HEK293 (cell line): ENCODE data around the gene GNAQ.

Experiments used
- CTCF ChIA-PET: fragments of 350-600 bp; formaldehyde crosslinking; extraction: SDS; loops from one replicate; lab custom pipeline; 2021; ENCODE audit warnings: antibody characterized with exemption; lab: Yijun Ruan, JAX
- POLR2A ChIA-PET: fragments of 300-600 bp; formaldehyde crosslinking; extraction: SDS; loops from one replicate; lab custom pipeline; 2020; ENCODE audit warnings: antibody characterized with exemption, inconsistent platforms; lab: Yijun Ruan, JAX
- H3K27ac ChIP-seq: fragments of 200-500 bp; sonication (Bioruptor generic); 2 replicates; pipeline ENCODE4 v1.5.1; 2014; ENCODE audit warnings: low read depth, low read length, control low read depth, inconsistent platforms; ENCODE audit errors: extremely low read depth
- H3K36me3 ChIP-seq, 2 experiments: fragments of 200-500 bp in 1 of 2; sonication (Bioruptor generic) in 1 of 2; 1 replicate in 1 of 2; 2 replicates in 1 of 2; pipeline ENCODE4 v1.5.1; 2014 to 2017; ENCODE audit warnings: inconsistent platforms in 2 of 2, low read length in 2 of 2; ENCODE audit not compliant: control insufficient read depth in 2 of 2, insufficient read depth in 1 of 2
- H3K4me1 ChIP-seq: fragments of 200-500 bp; sonication (Bioruptor generic); 2 replicates; pipeline ENCODE4 v1.5.1; 2014; ENCODE audit warnings: mild to moderate bottlenecking, low read length, inconsistent platforms; ENCODE audit not compliant: control insufficient read depth, insufficient read depth
- H3K4me3 ChIP-seq: 2 replicates; pipeline ENCODE4 v1.5.1; 2011; ENCODE audit warnings: low read depth, mild to moderate bottlenecking, control low read depth, low read length, moderate library complexity
- H3K9me3 ChIP-seq: fragments of 200-500 bp; sonication (Bioruptor generic); 2 replicates; pipeline ENCODE4 v1.5.1; 2014; ENCODE audit warnings: low read depth, low read length, inconsistent platforms; ENCODE audit not compliant: control insufficient read depth, insufficient read depth
- HOXA7 ChIP-seq: sonication (generic); formaldehyde crosslinking; IDR thresholded peaks from 2 replicates; pipeline ENCODE4 v1.8.1; 2022; ENCODE audit warnings: missing genetic modification reagents, borderline replicate concordance
- IKZF3 ChIP-seq: fragments of 450-650 bp; IDR thresholded peaks from 2 replicates; pipeline ENCODE4 v1.5.0; 2018; ENCODE audit warnings: missing biosample characterization, mild to moderate bottlenecking, missing genetic modification characterization, moderate library complexity
- MZF1 ChIP-seq: fragments of 450-650 bp; formaldehyde crosslinking; IDR thresholded peaks from 2 replicates; pipeline ENCODE4 v1.5.1; 2017; ENCODE audit warnings: missing biosample characterization, missing genetic modification characterization, borderline replicate concordance
- REST ChIP-seq: fragments of 450-650 bp; formaldehyde crosslinking; IDR thresholded peaks from 2 replicates; pipeline ENCODE4 v1.5.1; 2016; ENCODE audit warnings: missing biosample characterization, missing genetic modification characterization
- SALL2 ChIP-seq: fragments of 450-650 bp; formaldehyde crosslinking; IDR thresholded peaks from 2 replicates; pipeline ENCODE4 v1.5.0; 2017; ENCODE audit warnings: missing biosample characterization, mild to moderate bottlenecking, missing genetic modification characterization, borderline replicate concordance
- TSHZ1 ChIP-seq: fragments of 450-650 bp; formaldehyde crosslinking; IDR thresholded peaks from 2 replicates; pipeline ENCODE4 v1.5.1; 2016; ENCODE audit warnings: missing biosample characterization, missing genetic modification characterization, borderline replicate concordance
- ZBTB6 ChIP-seq: fragments of 450-650 bp; formaldehyde crosslinking; IDR thresholded peaks from 2 replicates; pipeline ENCODE4 v1.5.1; 2017; ENCODE audit warnings: missing biosample characterization, missing genetic modification characterization
- ZFP69B ChIP-seq: fragments of 450-650 bp; formaldehyde crosslinking; IDR thresholded peaks from 2 replicates; pipeline ENCODE4 v1.5.1; 2016; ENCODE audit warnings: missing biosample characterization, missing genetic modification characterization
- ZNF140 ChIP-seq: fragments of 450-650 bp; formaldehyde crosslinking; IDR thresholded peaks from 2 replicates; pipeline ENCODE4 v1.5.1; 2016; ENCODE audit warnings: missing biosample characterization, missing genetic modification characterization
- ZNF169 ChIP-seq: fragments of 450-650 bp; formaldehyde crosslinking; IDR thresholded peaks from 2 replicates; pipeline ENCODE4 v1.5.1; 2016; ENCODE audit warnings: missing biosample characterization, missing genetic modification characterization
- ZNF248 ChIP-seq: fragments of 450-650 bp; formaldehyde crosslinking; IDR thresholded peaks from 2 replicates; pipeline ENCODE4 v1.5.1; 2017; ENCODE audit warnings: missing biosample characterization, missing genetic modification characterization
- ZNF341 ChIP-seq: fragments of 450-650 bp; formaldehyde crosslinking; IDR thresholded peaks from 2 replicates; pipeline ENCODE4; 2016; ENCODE audit warnings: low read depth, missing biosample characterization, missing genetic modification characterization
- ZNF350 ChIP-seq: fragments of 450-650 bp; formaldehyde crosslinking; IDR thresholded peaks from 2 replicates; pipeline ENCODE4 v1.5.0; 2017; ENCODE audit warnings: missing biosample characterization, mild to moderate bottlenecking, missing genetic modification characterization
- ZNF391 ChIP-seq: fragments of 450-650 bp; formaldehyde crosslinking; IDR thresholded peaks from 2 replicates; pipeline ENCODE4 v1.5.1; 2016; ENCODE audit warnings: low read depth, missing biosample characterization, missing genetic modification characterization, borderline replicate concordance
- ZNF530 ChIP-seq: fragments of 450-650 bp; formaldehyde crosslinking; IDR thresholded peaks from 2 replicates; pipeline ENCODE4 v1.5.1; 2016; ENCODE audit warnings: low read depth, missing biosample characterization, missing genetic modification characterization
- ZNF549 ChIP-seq: fragments of 450-650 bp; IDR thresholded peaks from 2 replicates; pipeline ENCODE4 v1.5.1; 2018; ENCODE audit warnings: missing biosample characterization, missing genetic modification characterization, mild to moderate bottlenecking, inconsistent platforms, moderate library complexity
- ZNF561 ChIP-seq: fragments of 450-650 bp; IDR thresholded peaks from 2 replicates; pipeline ENCODE4 v1.5.1; 2018; ENCODE audit warnings: missing biosample characterization, missing genetic modification characterization, borderline replicate concordance
- ZNF621 ChIP-seq: fragments of 450-650 bp; formaldehyde crosslinking; IDR thresholded peaks from 2 replicates; pipeline ENCODE4 v1.5.1; 2017; ENCODE audit warnings: missing biosample characterization, missing genetic modification characterization
- ZNF777 ChIP-seq: fragments of 450-650 bp; formaldehyde crosslinking; IDR thresholded peaks from 2 replicates; pipeline ENCODE4 v1.5.1; 2017; ENCODE audit warnings: missing biosample characterization, missing genetic modification characterization, borderline replicate concordance
- ZNF785 ChIP-seq: fragments of 450-650 bp; formaldehyde crosslinking; IDR thresholded peaks from 2 replicates; pipeline ENCODE4 v1.5.1; 2016; ENCODE audit warnings: missing biosample characterization, missing genetic modification characterization
- ZSCAN23 ChIP-seq: fragments of 450-650 bp; formaldehyde crosslinking; IDR thresholded peaks from 2 replicates; pipeline ENCODE4 v1.5.1; 2016; ENCODE audit warnings: missing biosample characterization, missing genetic modification characterization
- TF ChIP-seq, protein P1 (sequence below): fragments of 450-650 bp; formaldehyde crosslinking; IDR thresholded peaks from 2 replicates; pipeline ENCODE4 v1.5.1; 2016; ENCODE audit warnings: missing biosample characterization, missing genetic modification characterization

GNAQ gene

DNA sequence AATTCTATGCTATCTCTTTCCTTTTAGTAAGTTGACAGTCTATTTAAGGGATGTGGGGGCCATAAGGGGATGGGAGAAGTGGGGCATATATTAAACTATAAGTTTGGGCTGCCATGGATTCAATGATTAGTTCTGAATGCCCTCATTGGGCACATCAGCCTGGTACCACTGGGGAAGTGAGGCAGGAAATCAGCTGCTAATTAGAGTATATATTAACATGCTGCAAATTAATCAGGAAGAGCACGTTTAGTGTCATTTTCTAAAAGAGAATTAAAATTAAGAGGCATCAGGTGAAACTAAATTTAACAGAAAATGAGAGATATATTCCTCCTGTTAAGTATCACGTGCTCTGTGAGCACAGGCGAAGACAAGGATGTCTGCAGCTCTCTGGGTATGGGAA lies 260.4 kb downstream of the GNAQ start:
- Histone ChIP-seq H3K4me1 (no peaks in the 10 kb centered on the region), H3K4me3 (no peak overlapping the region), H3K27ac (no peak overlapping the region), H3K9me3 (no peaks in the 10 kb centered on the region), H3K36me3 (no peaks in the 10 kb centered on the region; a peak in 1 of 3 replicates)
- POLR2A ChIA-PET, result no interaction called here
- no peak for TF ChIP-seq ZNF549 (tag by site-specific recombination)
- TF ChIP-seq ZNF621 (tag by site-specific recombination), result no peak
- no peak for TF ChIP-seq ZNF341 (tag by site-specific recombination)
- no peak for TF ChIP-seq ZNF169 (tag by site-specific recombination)
- no peak for TF ChIP-seq ZFP69B (tag by site-specific recombination)
- no peak for TF ChIP-seq HOXA7
- TF ChIP-seq, protein P1, sequence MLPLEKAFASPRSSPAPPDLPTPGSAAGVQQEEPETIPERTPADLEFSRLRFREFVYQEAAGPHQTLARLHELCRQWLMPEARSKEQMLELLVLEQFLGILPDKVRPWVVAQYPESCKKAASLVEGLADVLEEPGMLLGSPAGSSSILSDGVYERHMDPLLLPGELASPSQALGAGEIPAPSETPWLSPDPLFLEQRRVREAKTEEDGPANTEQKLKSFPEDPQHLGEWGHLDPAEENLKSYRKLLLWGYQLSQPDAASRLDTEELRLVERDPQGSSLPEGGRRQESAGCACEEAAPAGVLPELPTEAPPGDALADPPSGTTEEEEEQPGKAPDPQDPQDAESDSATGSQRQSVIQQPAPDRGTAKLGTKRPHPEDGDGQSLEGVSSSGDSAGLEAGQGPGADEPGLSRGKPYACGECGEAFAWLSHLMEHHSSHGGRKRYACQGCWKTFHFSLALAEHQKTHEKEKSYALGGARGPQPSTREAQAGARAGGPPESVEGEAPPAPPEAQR (tag by site-specific recombination), result no peak
- no peak for TF ChIP-seq TSHZ1
- no peak for TF ChIP-seq ZNF561 (tag by site-specific recombination)
- TF ChIP-seq MZF1 (tag by site-specific recombination), result no peak
- TF ChIP-seq ZNF248 (tag by site-specific recombination), result no peak
- TF ChIP-seq ZNF530 (tag by site-specific recombination), result no peak
- no peak for TF ChIP-seq ZBTB6 (tag by site-specific recombination)
- no peak for TF ChIP-seq ZNF140 (tag by site-specific recombination)
- TF ChIP-seq ZNF777 (tag by site-specific recombination), result no peak
- TF ChIP-seq IKZF3 (tag by site-specific recombination), result no peak
- CTCF ChIA-PET, result no interaction called here

DNA sequence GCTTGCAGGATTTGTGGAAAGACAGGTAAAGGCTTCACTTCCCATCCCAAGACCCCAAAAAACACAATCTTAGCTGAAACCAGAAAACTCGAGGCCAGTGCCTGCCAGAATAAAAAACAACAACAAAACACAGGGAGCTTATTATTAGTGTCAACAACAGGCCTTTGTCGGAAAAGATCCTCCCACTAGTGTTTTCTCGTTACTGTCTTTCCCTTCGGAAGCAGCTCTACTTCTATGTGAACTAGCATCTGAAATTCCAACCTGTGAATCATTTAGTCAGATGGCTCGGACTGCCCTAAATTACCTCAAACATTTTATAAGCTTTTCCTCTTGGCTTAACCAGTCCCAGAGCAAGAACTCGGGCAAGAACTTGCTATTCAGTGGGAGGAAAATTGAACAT lies 261.3 kb downstream of the GNAQ start:
- TF ChIP-seq ZSCAN23 (tag by site-specific recombination) (no peak), SALL2 (no peak), ZNF350 (tag by site-specific recombination) (no peak), ZNF785 (tag by site-specific recombination) (no peak), REST (no peak), IKZF3 (tag by site-specific recombination) (no peak), ZNF391 (no peak)
- H3K4me1 ChIP-seq, result no peaks in the 10 kb centered on the region
- ChIA-PET POLR2A (no interaction called here), CTCF (no interaction called here)
- no peaks in the 10 kb centered on the region for H3K9me3 ChIP-seq
- H3K27ac ChIP-seq, result no peak overlapping the region
- no peak overlapping the region for H3K4me3 ChIP-seq
- H3K36me3 ChIP-seq, result no peaks in the 10 kb centered on the region; a peak in 1 of 3 replicates
